ENCODE results near the gene HSPB6. TPM values are rescaled to one million over a fixed set of nuclear protein-coding genes. Genes with fewer than 3 reads are reported as not detected.

HSPB6 gene
- total RNA-seq, 2 donors from 2014 or later = 0.33 to 0.90 TPM

DNA sequence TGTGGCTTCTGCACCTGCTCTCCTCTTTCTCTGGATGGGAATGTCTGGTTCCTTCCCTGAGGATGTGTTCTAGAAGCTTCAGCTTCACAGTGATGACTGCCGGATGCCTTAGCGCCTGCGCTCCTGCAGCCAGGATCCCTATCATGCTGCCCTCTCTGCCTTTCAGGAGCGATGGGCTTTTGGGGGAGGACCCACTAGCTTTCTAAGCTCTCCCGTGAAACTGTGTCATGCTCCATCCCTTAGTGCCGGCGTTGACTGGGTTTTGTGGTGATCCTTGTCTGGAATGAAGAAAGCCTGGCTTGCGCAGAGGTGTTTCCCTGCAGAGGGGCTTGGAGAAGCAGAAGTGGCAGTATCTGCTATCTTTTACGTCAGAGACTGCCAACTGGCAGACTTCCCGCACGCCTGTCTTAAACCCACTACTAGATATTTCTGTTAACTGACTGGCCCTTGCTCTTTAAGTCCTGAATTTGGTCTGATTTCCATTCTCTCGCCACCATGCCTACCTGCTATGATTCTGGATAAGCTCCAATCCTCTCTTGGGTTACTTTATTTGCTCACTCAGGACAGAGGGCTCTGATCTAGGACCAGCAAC, 42.8 kb downstream of the HSPB6 start:
- H3K4me3 Mint-ChIP-seq = no peak overlapping the region
- WGBS, 2 experiments (ENCODE audit: insufficient coverage in 1 of 2, insufficient read length in 1 of 2) = 87 to 89% methylated on average over 9 to 12 of the region's 12 CpGs
- Histone ChIP-seq H3K9ac (ENCODE audit: extremely low read depth, low read length, poor library complexity, severe bottlenecking) (no peak overlapping the region), H3K9me3 (ENCODE audit: control insufficient read depth, low read length) (no peaks in the 10 kb centered on the region), H3K27ac (ENCODE audit: low read depth, low read length) (no peak overlapping the region), H3K4me1 (ENCODE audit: control insufficient read depth, insufficient read depth, low read length) (peaks cover 7% of the 10 kb centered on the region), H3K36me3 (ENCODE audit: control insufficient read depth, insufficient read depth, low read length) (no peaks in the 10 kb centered on the region), H3K4me3 (ENCODE audit: low read length) (no peak overlapping the region), H3K27me3 (ENCODE audit: control insufficient read depth, insufficient read depth, low read length, poor library complexity, severe bottlenecking) (no peaks in the 10 kb centered on the region)
- no peak for TF ChIP-seq CTCF (conservative IDR thresholded peaks at IDR 0.05)
- no peaks in the 10 kb centered on the region for H3K9me3 Mint-ChIP-seq
- no peaks in the 10 kb centered on the region for H3K36me3 Mint-ChIP-seq (ENCODE audit: low read depth)
- no peaks in the 10 kb centered on the region for H3K27me3 Mint-ChIP-seq (ENCODE audit: insufficient read depth)
- no peak for DNase-seq
- H3K4me1 Mint-ChIP-seq = peaks cover 13% of the 10 kb centered on the region
- H3K27ac Mint-ChIP-seq = no peak overlapping the region

DNA sequence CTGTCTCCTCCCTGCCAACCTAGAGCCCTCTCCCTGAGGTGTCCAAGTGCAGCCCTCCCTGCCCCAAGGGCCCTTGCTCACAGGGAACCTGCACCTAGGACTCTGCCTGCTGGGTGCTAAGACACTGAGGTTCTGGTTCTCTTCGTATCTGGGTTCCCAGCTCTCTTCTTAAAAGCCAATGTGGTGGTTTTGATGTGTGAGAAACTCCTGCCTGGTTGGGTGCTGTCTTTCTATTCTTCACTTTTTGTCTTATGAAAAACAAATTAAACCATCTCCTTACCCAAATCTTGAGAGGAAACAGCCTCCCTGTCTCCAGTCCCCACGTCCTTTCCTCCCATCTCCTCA, 43.4 kb downstream of the HSPB6 start:
- Mint-ChIP-seq H3K9me3 (no peaks in the 10 kb centered on the region), H3K27me3 (ENCODE audit: insufficient read depth) (no peaks in the 10 kb centered on the region), H3K36me3 (ENCODE audit: low read depth) (no peaks in the 10 kb centered on the region), H3K27ac (no peak overlapping the region), H3K4me3 (no peak overlapping the region), H3K4me1 (peaks cover 13% of the 10 kb centered on the region)
- no peak overlapping the region for H3K4me3 ChIP-seq (ENCODE audit: low read length)
- no peak for TF ChIP-seq CTCF (conservative IDR thresholded peaks at IDR 0.05)
- DNase-seq = no peak
- H3K9ac ChIP-seq (ENCODE audit: extremely low read depth, low read length, poor library complexity, severe bottlenecking) = no peak overlapping the region
- H3K27ac ChIP-seq (ENCODE audit: low read depth, low read length) = no peak overlapping the region
- 87 to 100% methylated on average over 1 to 2 of the region's 2 CpGs for whole genome bisulfite sequencing, 2 experiments (ENCODE audit: insufficient coverage in 1 of 2, insufficient read length in 1 of 2)
- H3K4me1 ChIP-seq (ENCODE audit: control insufficient read depth, insufficient read depth, low read length) = peaks cover 6% of the 10 kb centered on the region
- no peaks in the 10 kb centered on the region for H3K27me3 ChIP-seq (ENCODE audit: control insufficient read depth, insufficient read depth, low read length, poor library complexity, severe bottlenecking)
- H3K9me3 ChIP-seq (ENCODE audit: control insufficient read depth, low read length) = no peaks in the 10 kb centered on the region
- H3K36me3 ChIP-seq (ENCODE audit: control insufficient read depth, insufficient read depth, low read length) = no peaks in the 10 kb centered on the region

GRCh38 chr19:35712567-35713505, 44.0 kb downstream of the HSPB6 start:
- no peak for DNase-seq
- no peaks in the 10 kb centered on the region for H3K9me3 ChIP-seq (ENCODE audit: control insufficient read depth, low read length)
- Mint-ChIP-seq H3K27ac (no peak overlapping the region), H3K36me3 (ENCODE audit: low read depth) (no peaks in the 10 kb centered on the region), H3K27me3 (ENCODE audit: insufficient read depth) (no peaks in the 10 kb centered on the region), H3K4me1 (peaks cover 13% of the 10 kb centered on the region), H3K9me3 (no peaks in the 10 kb centered on the region), H3K4me3 (no peak overlapping the region)
- H3K27me3 ChIP-seq (ENCODE audit: control insufficient read depth, insufficient read depth, low read length, poor library complexity, severe bottlenecking) = no peaks in the 10 kb centered on the region
- no peaks in the 10 kb centered on the region for H3K36me3 ChIP-seq (ENCODE audit: control insufficient read depth, insufficient read depth, low read length)
- H3K4me3 ChIP-seq (ENCODE audit: low read length) = no peak overlapping the region
- H3K9ac ChIP-seq (ENCODE audit: extremely low read depth, low read length, poor library complexity, severe bottlenecking) = no peak overlapping the region
- no peak overlapping the region for H3K27ac ChIP-seq (ENCODE audit: low read depth, low read length)
- H3K4me1 ChIP-seq (ENCODE audit: control insufficient read depth, insufficient read depth, low read length) = peaks cover 6% of the 10 kb centered on the region
- TF ChIP-seq CTCF (conservative IDR thresholded peaks at IDR 0.05) = no peak
- 83 to 84% methylated on average over 4 to 11 of the region's 11 CpGs for WGBS, 2 experiments (ENCODE audit: insufficient coverage in 1 of 2, insufficient read length in 1 of 2)

Data from endodermal cell (in vitro differentiated cells).